H1 (cell line): ENCODE measurements around the gene MRAP.

Experiments used
- POLR2A ChIP-seq, 2 experiments: IDR thresholded peaks; 1 replicate in 1 of 2; 2 replicates in 1 of 2; pipeline ENCODE4 v1.6.1; 2011; ENCODE audit warnings: low read depth in 2 of 2, low read length in 2 of 2, mild to moderate bottlenecking in 2 of 2; ENCODE audit errors: control extremely low read depth in 1 of 2
- USF2 ChIP-seq: IDR thresholded peaks from 2 replicates; pipeline ENCODE4 v1.6.1; 2011; ENCODE audit warnings: low read length, improper control_type of control experiment

- TF ChIP-seq POLR2A (IDR thresholded peaks at IDR 0.05; ENCODE audit: control extremely low read depth in 1 of 2, low read depth in 2 of 2, low read length in 2 of 2): no peak
- no peak for TF ChIP-seq USF2
These were observed 19.3 kb upstream of the MRAP start for GRCh38 chr21:32279377-32279680.
